Measurements from ENCODE around the gene ZNF708.
"Not testable (repeated sequence)": the region's sequence is repeated elsewhere in the genome, so short reads cannot be mapped to it uniquely, and the experiment has no call there.

DNA sequence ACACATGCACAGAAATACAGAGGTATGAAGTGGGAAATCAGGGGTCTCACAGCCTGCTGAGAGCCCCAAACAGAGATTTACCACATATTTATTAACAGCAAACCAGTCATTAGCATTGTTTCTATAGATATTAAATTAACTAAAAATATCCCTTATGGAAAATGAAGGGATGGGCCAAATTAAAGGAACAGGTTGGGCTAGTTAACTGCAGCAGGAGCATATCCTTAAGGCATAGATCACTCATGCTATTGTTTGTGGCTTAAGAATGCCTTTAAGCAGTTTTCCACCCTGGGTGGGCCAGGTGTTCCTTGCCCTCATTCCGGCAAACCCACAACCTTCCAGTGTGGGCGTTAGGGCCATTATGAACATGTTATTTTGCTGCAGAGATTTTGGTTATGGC is 15.6 kb upstream of the ZNF708 start:
- not testable (repeated sequence) for TF ChIP-seq CTCF (IDR thresholded peaks at IDR 0.05; ENCODE audit: poor library complexity, severe bottlenecking); EP300 (conservative IDR thresholded peaks at IDR 0.05; ENCODE audit: poor library complexity, severe bottlenecking); TAF1 (IDR thresholded peaks at IDR 0.05; ENCODE audit: low read depth)
